HG03095 (cell line): ENCODE data around the gene ALDH1A1.

ENCODE experiments used
- ATAC-seq: cut with Tn5 transposase; IDR thresholded peaks from one replicate; pipeline ENCODE4 v1.9.1; 2021; ENCODE audit warnings: moderate library complexity; ENCODE audit not compliant: unreplicated experiment

ALDH1A1 gene

DNA sequence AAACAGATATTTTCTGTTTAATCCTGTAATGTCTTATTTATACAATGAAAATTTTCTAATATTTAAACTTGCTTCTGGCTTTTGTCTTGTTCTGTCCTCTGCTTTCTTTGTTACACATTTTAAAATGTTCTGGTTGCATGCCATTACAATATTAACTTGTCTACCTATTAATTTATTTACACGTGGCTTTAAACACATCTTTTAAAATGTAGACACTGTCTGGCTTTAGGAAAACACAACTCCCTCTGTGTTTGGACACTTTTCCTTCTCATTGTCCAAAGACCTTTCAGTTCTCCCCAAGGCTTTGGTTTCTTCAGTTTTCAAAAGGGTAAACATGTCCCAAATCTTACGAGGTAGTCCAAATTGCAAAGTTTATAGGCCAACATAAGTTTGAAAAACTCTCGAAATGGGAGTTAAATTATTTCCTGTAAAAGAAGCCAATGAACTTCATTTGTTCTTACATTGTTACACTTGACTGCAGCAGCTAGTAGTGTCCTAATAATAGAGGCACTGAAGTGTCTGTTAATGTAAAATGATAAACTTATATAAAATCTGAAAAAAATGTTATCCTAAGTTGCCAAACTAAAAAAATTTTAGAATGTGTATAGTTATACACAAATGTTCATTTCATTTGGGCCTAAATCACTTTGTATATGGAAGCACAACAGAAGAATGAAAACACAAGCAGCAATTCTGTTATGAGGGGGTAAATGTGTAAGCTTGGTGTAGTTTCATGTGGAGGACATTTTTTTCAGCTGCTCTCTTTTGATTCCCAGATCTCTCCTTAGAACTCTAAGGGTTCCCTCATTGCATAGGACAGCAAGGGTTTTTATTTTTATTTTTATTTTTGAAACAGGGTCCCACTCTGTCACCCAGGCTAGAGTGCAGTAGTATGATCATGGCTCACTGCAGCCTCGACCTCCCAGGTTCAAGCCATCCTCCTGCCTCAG, 53.8 kb downstream of the ALDH1A1 start:
- no peak for ATAC-seq

DNA sequence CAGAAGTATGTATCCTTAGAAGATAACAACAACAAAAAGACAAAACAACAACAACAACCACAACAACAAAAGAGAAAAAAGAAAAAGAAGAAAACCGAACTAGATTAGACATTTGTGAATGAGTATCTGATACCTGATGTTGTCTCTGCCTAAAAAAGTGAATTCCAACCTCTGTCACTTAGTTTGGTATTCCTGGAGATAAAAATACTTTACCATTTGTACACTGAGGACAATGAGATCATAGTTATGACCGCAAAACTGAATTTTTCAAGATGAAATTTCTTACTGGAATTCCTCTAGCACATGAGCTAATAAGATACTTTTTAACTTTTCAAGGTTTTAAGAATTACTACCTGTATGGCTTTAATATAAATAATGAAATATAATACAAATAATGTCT, 54.5 kb downstream of the ALDH1A1 start:
- no peak for ATAC-seq

DNA sequence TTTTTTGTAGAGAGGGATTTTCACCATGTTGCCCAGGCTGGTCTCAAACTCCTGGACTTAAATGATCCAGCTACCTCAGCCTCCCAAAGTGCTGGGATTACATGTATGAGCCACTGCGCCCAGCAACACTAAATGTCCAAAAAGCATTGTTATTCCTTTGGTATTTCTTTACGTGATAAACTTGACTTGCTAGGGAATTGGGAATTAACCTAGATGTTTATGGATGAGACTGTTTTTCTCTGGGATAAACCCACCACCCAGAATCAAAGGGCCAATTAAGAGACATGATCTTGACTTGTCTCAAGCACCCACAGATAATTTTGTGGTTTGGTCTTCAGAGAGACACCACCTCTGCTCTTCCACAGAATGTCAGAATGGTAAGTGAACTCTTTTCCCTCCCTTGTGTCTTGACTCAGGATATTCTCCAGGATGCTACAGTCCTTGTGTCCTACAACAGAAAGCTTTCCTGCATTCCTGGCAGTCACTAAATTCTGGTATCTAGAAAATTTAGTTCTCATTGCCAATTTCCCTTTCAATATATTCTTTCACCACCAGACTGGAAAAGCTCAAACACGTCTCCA, 55.7 kb downstream of the ALDH1A1 start:
- no peak for ATAC-seq

DNA sequence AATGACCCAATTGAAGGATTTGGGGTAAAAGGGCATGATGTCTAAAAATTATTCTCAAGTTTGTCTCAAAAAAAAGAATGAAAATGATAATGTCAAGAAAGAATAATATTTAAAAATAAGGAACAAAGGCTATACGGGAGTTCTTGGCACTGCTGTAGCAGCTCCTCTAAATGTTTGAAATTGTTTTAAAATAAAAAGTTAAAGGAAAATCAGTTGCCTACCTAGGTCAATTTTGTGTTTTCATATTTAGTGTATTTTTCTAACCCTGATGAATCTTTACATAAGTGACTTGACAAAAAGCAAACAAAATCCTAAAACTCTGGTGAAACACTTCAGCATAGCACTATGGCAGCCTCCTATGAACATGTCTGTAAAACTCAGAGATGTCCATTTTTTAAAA, 56.4 kb downstream of the ALDH1A1 start:
- no peak for ATAC-seq

DNA sequence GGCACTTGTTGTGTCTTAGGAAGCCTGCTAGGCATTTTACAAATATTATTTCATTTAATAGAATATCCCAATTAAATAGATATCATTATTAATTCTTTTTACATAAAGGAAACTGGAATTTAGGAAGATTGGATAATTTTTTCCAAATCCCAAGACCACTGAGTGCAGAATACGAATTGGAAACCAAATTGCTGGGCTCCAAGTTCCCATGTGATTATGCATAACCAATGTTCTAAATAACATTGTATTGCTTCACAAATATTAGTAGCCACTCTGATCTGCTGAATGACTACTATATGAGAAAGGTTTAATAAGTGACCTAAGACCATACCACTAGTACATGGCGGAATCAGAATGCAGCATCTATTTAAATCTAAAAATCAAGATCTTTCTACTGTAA, 57.7 kb downstream of the ALDH1A1 start:
- no peak for ATAC-seq

DNA sequence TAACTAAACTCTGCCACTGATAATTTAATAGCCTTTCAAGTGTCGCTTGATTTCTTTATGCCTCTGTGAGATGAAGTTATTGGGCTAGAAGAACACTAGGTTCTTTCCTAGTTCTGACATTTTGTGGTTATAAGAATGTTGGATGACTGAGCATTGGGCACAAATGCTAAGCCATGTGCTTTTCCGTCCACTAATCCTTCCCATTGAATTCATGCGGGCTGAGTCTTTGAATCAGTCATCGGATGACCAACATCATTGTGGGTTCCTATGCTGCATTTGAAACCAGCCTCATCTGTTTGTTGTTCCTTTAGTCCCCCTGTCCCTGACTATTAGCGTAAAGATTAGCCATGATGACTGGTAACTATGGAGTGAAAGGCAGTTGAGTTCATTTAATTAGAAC, 58.5 kb downstream of the ALDH1A1 start:
- no peak for ATAC-seq

DNA sequence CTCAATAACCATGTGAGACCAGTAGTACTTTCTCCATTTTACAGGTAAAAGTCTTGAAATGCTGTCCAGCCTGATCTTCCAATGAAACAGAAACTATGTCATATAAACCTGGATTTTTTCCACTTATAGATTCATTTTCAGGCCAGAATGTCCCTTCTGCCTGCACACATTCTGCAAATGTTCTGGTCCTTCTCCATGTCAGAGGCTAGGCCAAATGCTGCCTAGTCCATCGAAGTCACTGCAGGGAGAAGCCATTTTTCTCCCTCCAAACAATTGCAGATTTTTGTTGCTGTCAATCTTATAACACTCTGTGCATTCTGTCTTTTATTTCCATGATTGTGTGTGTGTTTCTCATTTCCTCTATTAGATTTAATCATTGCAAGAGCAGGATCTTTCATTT, 59.4 kb downstream of the ALDH1A1 start:
- ATAC-seq, result no peak

DNA sequence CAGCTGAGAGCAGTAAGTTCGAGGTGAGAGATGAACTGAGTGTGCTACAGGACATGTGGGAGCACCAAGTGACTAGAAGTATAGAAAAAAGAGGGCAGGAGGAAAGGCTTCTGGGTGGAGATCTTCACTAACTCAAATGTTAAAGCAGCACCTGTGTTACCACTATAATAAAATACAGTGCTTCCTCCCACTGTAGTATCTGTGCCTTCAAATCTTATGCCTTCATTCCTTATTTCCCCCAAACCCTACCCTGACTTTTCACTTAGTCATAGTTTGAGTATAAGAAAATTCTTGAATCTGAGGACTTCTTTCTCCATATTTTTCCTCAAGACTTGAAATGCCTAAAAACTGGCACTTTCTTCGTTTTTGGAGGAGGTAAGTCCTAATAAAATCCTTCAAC, 61.8 kb downstream of the ALDH1A1 start:
- ATAC-seq, result no peak

DNA sequence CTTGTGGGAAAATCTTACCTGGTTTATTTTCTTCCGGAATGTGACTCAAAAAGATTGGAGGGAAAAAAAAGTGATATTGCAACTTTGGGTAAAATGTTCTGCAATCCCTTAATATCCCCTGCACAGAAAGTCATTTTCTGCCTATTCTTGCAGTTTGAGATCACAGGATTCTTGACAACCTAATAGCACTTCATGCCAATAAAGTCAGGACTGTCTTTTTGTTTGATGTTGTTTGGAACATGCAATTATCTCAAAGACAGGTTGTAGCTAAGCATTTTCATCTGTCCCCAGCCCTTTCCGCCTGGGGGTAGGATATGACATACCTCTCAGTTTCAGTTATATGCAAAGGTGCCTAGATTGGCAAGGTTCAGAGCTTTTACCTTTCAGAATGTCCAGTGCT, 63.9 kb downstream of the ALDH1A1 start:
- no peak for ATAC-seq

DNA sequence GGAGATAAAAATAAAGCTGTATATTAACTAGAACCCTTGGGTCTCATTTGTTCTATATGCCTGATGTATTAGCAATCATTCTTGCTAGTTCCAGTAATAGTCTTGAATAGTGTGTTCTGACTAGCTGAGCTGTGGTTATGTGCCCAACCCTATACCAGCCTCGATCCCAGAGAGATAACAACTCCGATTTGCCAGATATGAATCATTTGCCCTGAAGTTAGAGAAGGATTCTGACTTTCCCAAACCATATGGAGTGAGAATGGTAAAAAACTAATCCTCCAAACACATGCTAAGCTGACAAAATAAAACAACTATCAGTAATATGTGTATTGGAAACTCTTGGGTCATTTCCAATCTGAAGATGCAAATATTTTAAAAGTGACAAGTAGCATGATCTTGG, 64.8 kb downstream of the ALDH1A1 start:
- no peak for ATAC-seq

DNA sequence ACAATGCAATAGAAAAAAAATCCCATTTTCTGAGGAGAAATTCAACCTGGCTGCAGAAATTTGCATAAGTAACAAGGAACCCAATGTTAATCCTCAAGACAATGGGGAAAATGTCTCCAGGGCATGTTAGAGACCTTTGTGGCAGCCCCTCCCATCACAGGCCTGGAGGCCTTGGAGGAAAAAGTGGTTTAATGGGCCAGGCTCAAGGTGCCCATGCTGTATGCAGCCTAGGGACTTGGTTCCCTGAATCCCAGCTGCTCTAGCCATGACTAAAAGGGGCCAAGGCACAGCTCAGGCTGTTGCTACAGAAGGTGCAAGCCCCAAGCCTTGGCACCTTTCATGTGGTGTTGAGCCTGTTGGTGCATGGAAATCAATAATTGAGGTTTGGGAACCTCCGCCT, 66.5 kb downstream of the ALDH1A1 start:
- no peak for ATAC-seq

DNA sequence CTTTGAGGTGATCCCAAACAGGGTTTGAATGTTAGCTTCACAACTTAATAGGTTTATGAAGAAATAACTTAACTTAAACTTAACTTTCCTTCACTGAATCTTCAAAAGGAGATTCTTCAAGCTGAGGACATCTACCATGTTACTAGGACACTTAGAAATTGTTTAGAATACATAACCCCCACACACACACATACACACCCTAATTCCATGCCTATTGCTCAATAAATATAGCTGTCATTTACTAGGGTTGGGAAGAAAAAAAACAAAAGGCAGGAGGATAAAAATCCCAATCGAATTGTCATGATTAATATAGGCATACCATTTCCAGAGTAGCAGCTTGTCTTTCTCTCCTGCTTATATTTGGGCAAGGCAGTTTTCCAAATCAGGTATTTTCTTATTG, 68.3 kb downstream of the ALDH1A1 start:
- no peak for ATAC-seq

DNA sequence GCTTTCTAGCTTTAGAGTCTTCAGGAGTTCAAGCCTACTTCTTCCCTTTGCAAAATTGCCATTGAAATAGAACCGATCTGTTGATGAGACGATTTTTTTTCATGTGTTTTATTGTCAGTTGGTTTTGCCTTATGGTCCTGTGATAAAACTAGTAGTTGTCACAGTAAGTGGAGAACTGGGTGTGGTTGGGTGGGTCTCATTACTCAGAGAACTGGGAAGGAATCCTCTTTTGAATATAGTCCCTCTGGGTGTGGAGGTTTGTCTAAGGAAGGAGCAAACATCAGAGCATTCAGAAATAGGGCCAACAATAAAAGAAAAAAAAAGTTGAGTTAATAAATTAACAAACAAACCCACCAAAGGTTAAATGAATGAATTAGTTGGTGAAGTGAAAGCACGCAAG, 69.0 kb downstream of the ALDH1A1 start:
- ATAC-seq, result no peak

DNA sequence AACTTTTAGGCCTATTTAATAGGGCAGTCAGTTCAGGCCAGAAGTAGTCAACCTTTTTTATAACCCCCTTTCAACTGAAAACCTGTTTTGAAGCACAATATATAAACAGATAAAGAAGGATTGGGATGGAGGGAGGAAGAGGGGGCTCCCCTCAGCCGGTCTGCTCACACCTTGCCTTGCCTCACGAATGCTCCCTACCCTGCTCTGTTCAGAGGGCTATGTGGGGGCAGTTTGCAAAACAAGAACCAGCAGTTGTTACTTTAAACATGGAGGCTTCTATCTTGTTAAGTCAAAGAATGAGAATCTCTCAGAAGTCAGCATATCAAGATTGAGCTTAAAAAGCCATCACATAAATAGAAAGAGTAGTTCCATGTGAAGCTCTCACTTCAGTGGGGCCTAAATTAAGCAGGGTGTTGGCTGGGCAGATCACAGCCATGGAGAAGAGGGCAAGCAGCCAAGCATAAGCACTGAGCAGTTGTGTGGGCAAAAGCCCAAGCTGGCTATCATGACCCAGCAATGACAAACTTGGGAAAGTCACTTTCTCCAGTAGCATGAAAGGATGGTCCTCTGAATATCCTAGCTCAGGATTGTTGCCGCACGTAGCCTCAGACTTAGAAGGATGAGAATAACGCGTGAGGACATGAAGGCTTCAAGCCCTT, 70.6 kb downstream of the ALDH1A1 start:
- no peak for ATAC-seq

DNA sequence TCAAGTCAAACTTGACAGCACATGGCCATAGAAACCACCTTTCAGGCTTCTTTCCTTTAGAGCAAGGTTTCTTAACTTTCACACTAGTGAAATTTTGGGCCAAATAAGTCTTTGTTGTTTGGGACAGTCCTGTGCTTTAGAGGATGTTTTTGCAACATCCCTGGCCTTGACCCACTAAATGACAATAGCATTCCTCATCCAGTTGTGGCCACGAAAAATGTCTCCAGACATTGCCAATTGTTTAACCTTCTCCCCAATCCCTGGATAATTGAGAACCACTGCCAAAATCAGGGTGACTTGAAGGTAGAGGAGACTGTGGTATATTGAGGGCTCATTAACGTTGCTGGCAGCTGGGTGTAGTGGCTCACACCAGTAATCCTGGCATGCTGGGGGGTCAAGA, 72.0 kb downstream of the ALDH1A1 start:
- ATAC-seq, result no peak

DNA sequence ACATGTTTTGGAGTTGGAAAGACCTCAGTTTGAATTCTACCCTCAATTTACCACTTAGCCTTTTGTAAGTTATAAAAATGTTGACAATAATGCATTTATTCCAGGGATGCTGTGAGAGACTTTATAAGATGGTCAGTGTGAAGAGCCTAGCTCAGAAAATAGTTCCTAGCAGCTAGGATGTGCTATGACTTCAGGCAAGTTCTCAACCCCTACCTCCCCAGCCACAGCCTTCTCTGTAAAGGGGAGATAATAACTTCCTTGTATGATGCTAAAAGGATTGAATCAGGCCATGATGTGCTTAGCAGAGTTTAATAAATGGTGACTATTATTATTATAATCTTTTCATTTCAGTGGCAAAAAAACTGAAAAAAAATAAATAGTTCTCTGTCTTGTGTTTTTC, 77.6 kb downstream of the ALDH1A1 start:
- no peak for ATAC-seq

DNA sequence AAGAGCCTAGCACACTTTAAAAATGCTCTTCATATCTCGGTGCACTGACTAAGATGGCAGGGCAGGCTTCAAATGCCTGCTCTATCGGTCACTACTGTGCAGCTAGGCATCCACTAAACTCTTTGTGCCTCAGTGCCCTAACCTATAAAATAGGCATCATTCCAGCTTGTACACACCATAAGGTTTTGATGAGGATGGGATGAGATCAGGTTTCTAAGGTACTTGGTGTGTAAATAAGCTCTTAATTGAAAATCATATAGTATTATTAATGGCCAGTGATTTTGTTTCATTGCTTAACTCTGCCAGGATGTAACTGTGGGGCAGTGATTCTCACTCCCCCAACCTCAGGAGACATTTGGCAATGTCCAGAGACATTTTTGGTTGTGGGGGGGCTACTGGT, 78.5 kb downstream of the ALDH1A1 start:
- ATAC-seq, result no peak

DNA sequence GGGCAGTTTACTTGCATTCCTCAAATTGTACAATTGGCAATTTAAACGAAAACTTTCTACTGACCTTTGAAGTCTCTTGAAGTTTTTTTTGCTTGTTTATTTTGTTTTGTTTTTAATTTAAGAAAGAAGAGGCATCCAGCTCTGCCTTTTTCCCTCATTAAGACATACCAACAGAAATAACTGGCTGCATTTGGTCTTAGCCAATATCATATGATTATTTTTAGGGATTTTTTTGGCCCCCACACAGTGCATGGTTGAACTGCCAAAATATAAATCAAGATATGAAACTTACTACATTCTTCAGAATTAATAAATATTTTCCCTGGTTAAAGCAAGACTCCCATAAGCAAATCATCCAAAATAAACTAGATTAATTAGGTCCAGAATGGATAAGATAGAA, 79.4 kb downstream of the ALDH1A1 start:
- ATAC-seq, result no peak

DNA sequence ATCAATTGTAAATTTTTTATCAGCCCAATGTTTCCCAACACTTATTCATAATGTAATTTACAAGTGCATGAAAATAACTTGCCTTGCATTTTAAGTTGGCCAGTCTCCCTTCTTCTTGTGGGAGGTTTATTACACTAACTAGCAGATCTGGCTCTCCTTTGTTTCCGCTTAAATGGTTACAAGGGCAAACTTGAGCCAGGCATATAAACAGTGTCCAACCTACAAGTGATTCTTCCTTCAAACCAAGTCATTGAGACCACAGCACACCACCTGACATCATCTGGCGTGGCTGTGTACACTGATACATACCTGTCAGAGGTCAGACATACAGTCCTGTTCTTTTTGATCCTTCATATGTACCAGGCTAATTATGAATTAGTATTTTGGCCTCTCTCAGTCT, 80.1 kb downstream of the ALDH1A1 start:
- no peak for ATAC-seq

DNA sequence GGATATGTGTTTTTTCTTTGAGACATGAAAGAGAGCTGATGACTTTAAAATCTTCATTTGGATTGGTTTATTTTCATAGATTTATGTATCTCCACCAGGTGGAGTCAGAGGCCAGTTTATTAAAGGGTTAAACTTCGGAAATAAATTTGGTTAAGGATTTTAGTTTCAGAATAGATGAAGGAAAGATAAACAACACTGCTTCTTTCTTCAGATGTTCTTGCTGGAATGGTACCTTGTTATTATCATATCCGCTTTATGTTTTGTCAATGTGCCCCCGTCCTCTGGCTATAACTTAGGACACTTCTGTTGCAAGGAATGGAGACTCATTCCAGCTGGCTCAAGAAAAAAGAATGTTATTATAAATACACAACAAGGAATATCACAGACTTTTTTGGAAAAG, 81.2 kb downstream of the ALDH1A1 start:
- ATAC-seq, result no peak

DNA sequence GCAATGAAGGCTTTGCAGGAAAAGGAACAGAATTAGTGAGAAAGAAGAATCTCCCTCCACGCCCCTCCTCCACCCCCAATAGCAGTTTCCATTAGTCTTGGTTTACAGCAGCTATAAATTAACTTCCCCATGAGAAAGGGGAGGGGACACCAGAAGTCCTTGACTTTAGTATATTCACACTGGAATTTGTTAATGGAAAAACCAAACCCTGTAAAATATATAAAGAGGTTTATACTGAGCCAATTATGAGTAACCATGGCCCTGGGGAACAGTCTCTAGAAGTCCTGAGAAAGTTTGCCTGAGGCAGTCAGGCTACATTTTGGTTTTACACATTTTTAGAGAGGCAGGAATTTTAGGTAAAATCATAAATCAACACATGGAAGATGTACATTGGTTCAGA, 88.5 kb downstream of the ALDH1A1 start:
- ATAC-seq, result no peak

DNA sequence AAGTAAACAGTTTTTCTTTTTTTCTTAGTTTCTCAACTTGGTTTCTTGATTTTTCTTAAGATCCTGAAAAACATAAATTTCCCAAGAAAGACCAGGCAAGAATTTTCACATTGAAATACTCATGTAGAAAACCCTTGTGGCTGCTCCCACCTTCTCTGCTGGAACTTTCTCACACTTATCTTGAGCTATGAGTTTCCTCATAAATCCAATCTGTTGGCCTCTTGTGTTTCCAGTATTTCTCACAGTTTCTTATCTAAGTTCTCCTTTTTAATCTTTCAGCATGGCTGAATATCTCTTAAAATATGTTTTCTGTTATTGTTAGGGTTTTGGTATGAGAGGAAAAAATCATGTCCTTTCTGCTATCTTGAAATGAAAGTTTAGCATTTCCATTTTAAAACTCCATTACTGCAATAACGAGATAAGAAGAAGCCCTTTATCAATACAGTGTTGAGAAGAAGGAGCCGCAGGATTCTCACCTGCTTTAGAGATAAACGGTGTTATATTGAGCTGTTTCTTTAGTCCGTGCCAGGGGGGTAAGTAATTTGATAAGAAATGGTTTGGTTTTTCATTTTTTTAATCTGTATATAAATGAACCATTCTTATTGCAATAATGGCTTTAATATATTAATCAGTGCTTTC, 89.3 kb downstream of the ALDH1A1 start:
- ATAC-seq, result no peak
